HepG2 (cell line): ENCODE data around the gene BCORL1. TPM values are rescaled to one million over a fixed set of nuclear protein-coding genes. Genes with fewer than 3 reads are reported as not detected.

Experiments used
- ATAC-seq: fragments of 200-7000 bp; cut with Tn5 transposase; 3 replicates; pipeline ENCODE4 v1.9.1; 2020; ENCODE audit warnings: mild to moderate bottlenecking, moderate library complexity
- BruUV-seq: library from RNA; stranded (reverse); fragments of 400-500 nt; replicated peaks from 2 replicates; lab custom pipeline; 2021; lab: Mats Ljungman, UMichigan
- CTCF ChIA-PET: fragments of 300-600 bp; formaldehyde crosslinking; extraction: SDS; loops from one replicate; lab custom pipeline; 2021; ENCODE audit warnings: low total read pairs, inconsistent platforms, low intra/inter-chr PET ratio; lab: Yijun Ruan, JAX
- POLR2A ChIA-PET: fragments of 350-600 bp; sonication (Branson Sonifier 250); formaldehyde crosslinking; loops from one replicate; lab custom pipeline; 2020; ENCODE audit warnings: antibody characterized with exemption, inconsistent platforms; lab: Yijun Ruan, JAX
- DNase-seq: peaks from one replicate; pipeline ENCODE4 v3.0.0-alpha.2; 2015; ENCODE audit warnings: low spot score
- FAIRE-seq: peaks from 3 replicates; lab custom pipeline; 2011; peaks lifted over from hg19 to GRCh38; lab: Jason Lieb, UNC
- H2AFZ ChIP-seq: one replicate; pipeline ENCODE4 v1.6.1; 2011; ENCODE audit warnings: low read length, inconsistent platforms
- H3K27ac ChIP-seq: fragments of 300-600 bp; 3 replicates; pipeline ENCODE4 v1.8.0; 2011; ENCODE audit warnings: mixed run types, mild to moderate bottlenecking, mixed read lengths, low read length, inconsistent platforms; ENCODE audit not compliant: insufficient read depth; ENCODE audit errors: extremely low read length
- H3K27me3 ChIP-seq, 2 experiments: fragments of 200-600 bp in 1 of 2; 2 replicates in 1 of 2; 3 replicates in 1 of 2; pipeline versions ENCODE4 v1.6.0 to v1.8.0; 2011; ENCODE audit warnings: low read length in 2 of 2, mild to moderate bottlenecking in 2 of 2, moderate library complexity in 2 of 2, inconsistent platforms in 1 of 2; ENCODE audit not compliant: insufficient read depth in 2 of 2, control insufficient read depth in 1 of 2
- H3K36me3 ChIP-seq, 2 experiments: fragments of 200-600 bp in 1 of 2; replicated peaks in 1 of 2; 2 replicates in 1 of 2; 3 replicates in 1 of 2; pipeline versions ENCODE4 v1.5.1 to v1.8.0; 2011; ENCODE audit warnings: low read length in 2 of 2, inconsistent platforms in 1 of 2; ENCODE audit not compliant: insufficient read depth in 2 of 2, control insufficient read depth in 1 of 2
- H3K4me1 ChIP-seq: 2 replicates; pipeline ENCODE4 v1.5.1; 2012; ENCODE audit warnings: low read length, inconsistent platforms; ENCODE audit not compliant: insufficient read depth
- H3K4me2 ChIP-seq: 2 replicates; pipeline ENCODE4 v1.6.0; 2011; ENCODE audit warnings: low read depth, low read length, inconsistent platforms
- H3K4me3 ChIP-seq, 3 experiments: fragments of 200-600 bp in 1 of 3; sonication (generic), shearing (Covaris generic) in 1 of 3; replicated peaks in 1 of 3; 2 replicates each; pipeline ENCODE4 v1.5.1; 2011 to 2016; ENCODE audit warnings: low read length in 3 of 3, inconsistent platforms in 2 of 3, low read depth in 2 of 3, mild to moderate bottlenecking in 2 of 3, control low read depth in 1 of 3, mixed read lengths in 1 of 3; ENCODE audit not compliant: insufficient read depth in 1 of 3
- H3K79me2 ChIP-seq: one replicate; pipeline ENCODE4 v1.6.1; 2011; ENCODE audit warnings: low read length, inconsistent platforms; ENCODE audit not compliant: insufficient read depth
- H3K9ac ChIP-seq: 2 replicates; pipeline ENCODE4 v1.6.0; 2011; ENCODE audit warnings: mild to moderate bottlenecking, low read depth, low read length, inconsistent platforms; ENCODE audit not compliant: insufficient read depth
- H3K9me3 ChIP-seq: 2 replicates; pipeline ENCODE4 v1.5.1; 2012; ENCODE audit warnings: mild to moderate bottlenecking, low read length
- H4K20me1 ChIP-seq: 2 replicates; pipeline ENCODE4 v1.6.0; 2011; ENCODE audit warnings: inconsistent platforms, mild to moderate bottlenecking, low read length, moderate library complexity; ENCODE audit not compliant: insufficient read depth
- ARNT ChIP-seq: fragments of 450-650 bp; IDR thresholded peaks from 2 replicates; pipeline ENCODE4 v1.6.1; 2017
- ATF7 ChIP-seq, 2 experiments: fragments of 450-650 bp in 1 of 2; sonication (generic) in 1 of 2; formaldehyde crosslinking in 1 of 2; IDR thresholded peaks; 2 replicates each; pipeline versions ENCODE4 v1.4.0 to v1.6.1; 2016 to 2020; ENCODE audit warnings: antibody characterized with exemption in 1 of 2, mild to moderate bottlenecking in 1 of 2, missing genetic modification reagents in 1 of 2
- DNMT3B ChIP-seq: conservative IDR thresholded peaks from 2 replicates; pipeline ENCODE4 v1.6.1; 2016; ENCODE audit warnings: missing biosample characterization, control low read depth
- DRAP1 ChIP-seq: IDR thresholded peaks from 2 replicates; pipeline ENCODE4 v1.6.1; 2016; ENCODE audit warnings: missing genetic modification reagents, missing compliant biosample characterization
- FOXO4 ChIP-seq: sonication (generic); formaldehyde crosslinking; conservative IDR thresholded peaks from 2 replicates; pipeline ENCODE4 v1.8.1; 2023; ENCODE audit warnings: missing genetic modification reagents
- GABPA ChIP-seq, 2 experiments: IDR thresholded peaks; 2 replicates each; pipeline ENCODE4 v1.6.1; 2011 to 2016; ENCODE audit warnings: low read depth in 2 of 2, low read length in 1 of 2, missing biosample characterization in 1 of 2, missing genetic modification characterization in 1 of 2
- HNF4A ChIP-seq: sonication (generic); formaldehyde crosslinking; IDR thresholded peaks from 2 replicates; pipeline ENCODE4 v1.4.0; 2020; ENCODE audit warnings: missing genetic modification reagents
- MATR3 ChIP-seq: sonication (generic); formaldehyde crosslinking; IDR thresholded peaks from 2 replicates; pipeline ENCODE4 v1.4.0; 2020; ENCODE audit warnings: missing genetic modification reagents
- RBM39 ChIP-seq: fragments of 200-400 bp; formaldehyde crosslinking; IDR thresholded peaks from one replicate; pipeline ENCODE4 v1.6.1; 2018; ENCODE audit warnings: antibody characterized with exemption, mild to moderate bottlenecking, low read depth, low read length; ENCODE audit not compliant: poor library complexity, severe bottlenecking
- SP1 ChIP-seq, 2 experiments: fragments of 450-650 bp in 1 of 2; sonication (generic) in 1 of 2; formaldehyde crosslinking in 1 of 2; IDR thresholded peaks; 2 replicates each; pipeline versions ENCODE4 v1.4.0 to v1.6.1; 2016 to 2020; ENCODE audit warnings: missing genetic modification reagents in 1 of 2
- XRCC5 ChIP-seq: fragments of 200-400 bp; formaldehyde crosslinking; optimal IDR thresholded peaks from 2 replicates; pipeline ENCODE3; 2017; ENCODE audit warnings: mild to moderate bottlenecking, low read length
- ZBTB34 ChIP-seq: sonication (generic); formaldehyde crosslinking; IDR thresholded peaks from 2 replicates; pipeline ENCODE4 v1.8.0; 2022; ENCODE audit warnings: mild to moderate bottlenecking, missing genetic modification reagents
- ZNF501 ChIP-seq: sonication (generic); formaldehyde crosslinking; IDR thresholded peaks from 2 replicates; pipeline ENCODE4 v1.5.1; 2020; ENCODE audit warnings: mild to moderate bottlenecking, moderate library complexity, missing genetic modification reagents
- ZNF746 ChIP-seq: sonication (generic); formaldehyde crosslinking; IDR thresholded peaks from 2 replicates; pipeline ENCODE4 v1.8.0; 2022; ENCODE audit warnings: mild to moderate bottlenecking, missing genetic modification reagents
- ZNF850 ChIP-seq: sonication (generic); formaldehyde crosslinking; conservative IDR thresholded peaks from 2 replicates; pipeline ENCODE4 v1.9.0; 2021; ENCODE audit warnings: mild to moderate bottlenecking, missing genetic modification reagents
- ZNF883 ChIP-seq: sonication (generic); formaldehyde crosslinking; IDR thresholded peaks from 2 replicates; pipeline ENCODE4 v1.5.1; 2020; ENCODE audit warnings: mild to moderate bottlenecking, missing genetic modification reagents; ENCODE audit errors: not compliant biosample characterization
- WGBS: methylation state at CpG from one replicate; pipeline ENCODE4 v1.1.6; 2017; ENCODE audit warnings: low lambda C conversion rate; 5-methylcytosine and 5-hydroxymethylcytosine counted together
- in situ Hi-C: cut with HindIII; loops from 2 replicates; pipeline ENCODE4 v1.10.0; 2017; ENCODE audit warnings: low pct_unique_long_range_greater_than_20kb; ENCODE audit not compliant: extremely low pct_ligation_motif_present
- intact Hi-C: fragments of 100-400 bp; cut with micrococcal nuclease; formaldehyde crosslinking; loops from one replicate; pipeline ENCODE4 v1.10.0; 2022; ENCODE audit not compliant: unreplicated experiment
- polyA plus RNA-seq, 8 experiments: library from polyadenylated mRNA; depleted of rRNA in 3 of 8; stranded (reverse) in 7 of 8; unstranded in 1 of 8; fragments of >200 nt; fragmentation: Illumina TruSeq in 4 of 8; extraction: Trizol in 4 of 8; gene quantifications; 2 replicates each; pipeline versions ENCODE4 v1.2.1 to v1.2.3, GENCODE V29; 2011 to 2016; ENCODE audit warnings: low read depth in 4 of 8, missing spikeins in 1 of 8, mixed read lengths in 1 of 8; ENCODE audit not compliant: insufficient read depth in 1 of 8
- total RNA-seq, 5 experiments: library from RNA; depleted of rRNA; stranded (reverse); fragments of >200 nt; fragmentation: Illumina TruSeq; extraction: Trizol; gene quantifications; 2 replicates each; pipeline ENCODE4 v1.2.3, GENCODE V29; 2016; ENCODE audit warnings: low read depth in 1 of 5

BCORL1 gene
- total and polyA plus RNA-seq, 2 of the 13 experiments (the other 11 are each of a cell fraction or from before 2014, with no cell fraction given), result 0.67 to 1.4 TPM

- no peak overlapping the region for H3K4me3 ChIP-seq
- no peaks in the 10 kb centered on the region for H3K9me3 ChIP-seq
- ChIA-PET CTCF (no interaction called here), POLR2A (no interaction called here)
- FAIRE-seq (no peak), ATAC-seq (no peak), DNase-seq (no peak)
- no peaks in the 10 kb centered on the region for H3K27me3 ChIP-seq
- H3K9ac ChIP-seq, result no peak overlapping the region
- intact Hi-C loops, result no loop called here
- in situ Hi-C loops, result no loop called here
- H4K20me1 ChIP-seq, result no peaks in the 10 kb centered on the region
- no peak overlapping the region for H2AFZ ChIP-seq
- H3K36me3 ChIP-seq, result peaks cover 0 to 16% of the 10 kb centered on the region in 2 experiments; a peak in 2 of 5 replicates
- no peak for TF ChIP-seq ZNF850 (CRISPR knock-in tag)
- TF ChIP-seq ATF7 (IDR thresholded peaks at IDR 0.05), result no peak
- no peak for TF ChIP-seq ATF7 (CRISPR knock-in tag; IDR thresholded peaks at IDR 0.05)
- no peak for TF ChIP-seq ZNF501
- no peak for TF ChIP-seq ZNF746
- TF ChIP-seq XRCC5, result no peak
- no peak for TF ChIP-seq GABPA (IDR thresholded peaks at IDR 0.05; ENCODE audit: low read depth, low read length)
- TF ChIP-seq GABPA (CRISPR knock-in tag; IDR thresholded peaks at IDR 0.05; ENCODE audit: low read depth), result no peak
- TF ChIP-seq RBM39, result no peak
- TF ChIP-seq DNMT3B, result no peak
- TF ChIP-seq ZNF883, result no peak
- TF ChIP-seq MATR3 (CRISPR knock-in tag), result no peak
- TF ChIP-seq HNF4A (CRISPR knock-in tag), result no peak
- no peak for TF ChIP-seq ARNT
- no peak for TF ChIP-seq ZBTB34 (CRISPR knock-in tag)
- no peak for TF ChIP-seq DRAP1
- TF ChIP-seq FOXO4 (CRISPR knock-in tag), result no peak
- no peak for TF ChIP-seq SP1 (IDR thresholded peaks at IDR 0.05)
- TF ChIP-seq SP1 (CRISPR knock-in tag; IDR thresholded peaks at IDR 0.05), result no peak
- H3K4me1 ChIP-seq, result no peaks in the 10 kb centered on the region
- no peak overlapping the region for H3K27ac ChIP-seq
- no peak overlapping the region for H3K4me2 ChIP-seq
- no TSS peak for BruUV-seq
- no peaks in the 10 kb centered on the region for H3K79me2 ChIP-seq
- WGBS, result 96% methylated on average over 4 of the region's 5 CpGs
Observed at GRCh38 chrX:130047416-130047815, 65.0 kb downstream of the BCORL1 start.
